HG03175 (cell line): ENCODE results near the gene GRM5.

Source experiments
- ATAC-seq: cut with Tn5 transposase; IDR thresholded peaks from one replicate; pipeline ENCODE4 v1.9.1; 2021; ENCODE audit warnings: mild to moderate bottlenecking, moderate library complexity; ENCODE audit not compliant: unreplicated experiment

Gene GRM5

GRCh38 chr11:88623531-88623930 lies 442.3 kb downstream of the GRM5 start:
- no peak for ATAC-seq

GRCh38 chr11:88620568-88621130 lies 445.1 kb downstream of the GRM5 start:
- no peak for ATAC-seq

DNA sequence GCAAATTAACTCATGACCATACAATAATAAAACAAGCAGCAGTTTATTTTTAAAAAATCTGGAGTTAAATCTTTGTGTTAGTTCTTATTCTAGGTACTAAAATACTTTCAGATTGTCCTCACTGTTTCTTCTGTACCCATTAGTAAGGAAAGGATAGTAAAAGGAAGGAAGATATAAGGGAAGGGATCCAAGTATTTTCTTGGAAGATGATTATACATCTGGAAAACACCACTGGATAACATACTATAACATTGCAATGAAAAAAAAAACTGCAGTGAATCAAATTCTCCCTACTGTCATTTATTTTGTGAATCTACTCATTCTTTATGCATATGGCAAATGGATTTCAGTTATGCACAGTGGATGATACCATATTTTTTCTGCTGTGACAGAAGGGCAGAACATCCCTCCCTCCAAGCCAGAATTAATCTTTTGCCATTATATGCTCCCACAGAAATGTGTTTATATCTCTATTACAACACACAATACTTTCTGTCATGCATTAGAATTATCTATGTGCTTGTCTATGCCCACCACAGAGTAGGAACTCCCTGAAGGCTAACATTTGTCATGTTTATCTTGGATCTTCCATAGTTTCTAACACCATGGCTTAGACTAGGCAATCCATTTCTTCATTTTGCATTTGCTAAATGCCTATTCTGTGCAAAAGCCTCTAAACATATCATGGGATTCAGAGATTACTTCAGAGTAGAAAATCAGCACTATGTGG lies 446.0 kb downstream of the GRM5 start:
- no peak for ATAC-seq

GRCh38 chr11:88619071-88619425 lies 446.7 kb downstream of the GRM5 start:
- ATAC-seq, result no peak

DNA sequence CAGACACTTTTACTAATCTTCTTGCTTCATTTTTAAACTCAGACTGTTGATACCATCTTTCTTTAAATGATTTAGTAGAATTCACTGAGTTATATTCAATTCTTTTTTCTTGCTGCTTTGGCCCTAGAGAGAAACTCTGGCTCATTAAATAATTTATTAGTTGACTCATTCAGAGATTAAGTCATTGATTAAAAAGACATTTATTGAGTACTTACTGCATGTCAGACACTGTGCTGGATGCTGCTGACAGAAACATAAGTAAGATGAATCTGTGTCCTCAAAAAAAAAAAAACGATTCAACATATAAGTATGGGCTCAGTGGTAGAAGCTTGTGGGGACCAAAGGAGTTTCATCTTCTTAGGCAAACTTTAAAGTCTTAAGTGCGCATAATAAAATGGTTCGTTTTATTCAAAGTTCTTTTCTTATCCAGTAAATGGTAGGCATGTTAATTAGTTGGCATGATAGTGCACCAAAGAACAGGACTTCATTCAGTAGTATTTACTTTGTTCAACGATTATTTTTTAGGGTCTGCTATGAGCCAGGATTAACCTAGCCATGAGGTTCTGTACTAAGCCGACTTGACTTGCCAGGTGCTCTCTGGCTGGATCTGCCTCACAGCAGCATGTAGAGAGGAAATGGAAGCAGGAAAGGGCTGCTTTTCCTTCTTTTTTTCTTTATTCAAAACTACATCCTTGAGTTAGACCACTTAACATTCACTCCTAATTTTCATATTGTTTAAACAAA lies 447.3 kb downstream of the GRM5 start:
- no peak for ATAC-seq

DNA sequence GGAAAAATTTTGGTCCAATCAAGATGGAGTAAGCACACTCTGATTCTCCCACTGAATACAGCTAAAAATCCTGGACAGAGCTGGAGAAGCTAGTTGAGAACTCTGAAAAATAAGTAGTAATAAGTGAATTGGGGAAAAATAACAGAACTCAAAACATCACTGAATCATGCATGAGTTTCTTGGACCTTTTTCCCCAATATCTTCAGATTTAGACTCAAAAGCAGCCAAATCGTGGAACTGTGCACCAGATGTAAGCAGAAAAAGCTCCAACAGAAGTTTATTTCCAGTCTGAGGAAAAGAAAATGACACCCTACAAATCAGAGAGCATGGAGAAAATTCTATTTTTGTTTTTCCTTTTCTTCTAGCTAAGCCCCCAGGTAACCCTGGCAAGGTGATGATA lies 448.6 kb downstream of the GRM5 start:
- no peak for ATAC-seq

- ATAC-seq, result no peak
Measured at GRCh38 chr11:88604260-88604659, 461.5 kb downstream of the GRM5 start.

DNA sequence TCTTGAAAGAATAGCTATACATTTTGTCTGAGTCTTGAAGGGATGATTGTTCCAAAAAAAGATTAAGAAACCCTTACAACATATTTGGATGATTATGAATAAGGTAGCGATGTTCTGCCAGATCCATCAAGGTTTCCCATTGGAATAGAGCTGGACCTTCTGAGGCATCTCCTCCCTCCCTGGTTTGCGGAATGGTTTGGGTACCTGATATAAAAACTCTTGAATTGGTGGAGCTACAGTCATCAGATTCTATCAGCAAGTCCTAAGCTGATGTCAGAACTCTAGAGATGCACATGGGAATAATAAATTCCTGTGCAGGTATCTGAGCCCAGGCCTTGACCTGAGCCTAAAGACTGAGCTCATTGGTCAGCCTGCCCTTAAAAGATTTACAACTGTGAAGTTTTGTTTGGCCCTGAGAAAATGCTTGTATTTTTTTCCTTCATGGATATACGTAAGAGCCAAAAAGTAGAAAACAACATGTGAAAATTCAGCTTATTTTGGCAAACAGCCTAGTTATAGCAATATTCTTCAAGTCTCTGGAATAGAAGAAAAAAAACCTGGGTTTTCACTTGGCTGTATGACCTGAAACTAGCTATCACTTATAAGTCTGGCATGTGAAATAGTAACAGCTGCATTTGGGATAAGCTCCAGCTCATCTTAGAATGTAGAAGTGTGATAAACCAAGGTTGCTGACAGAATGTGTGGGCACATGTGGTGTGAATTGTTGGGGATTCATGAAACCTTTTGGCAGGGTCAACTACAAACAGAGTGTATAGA lies 462.5 kb downstream of the GRM5 start:
- no peak for ATAC-seq

GRCh38 chr11:88597387-88597786 lies 468.4 kb downstream of the GRM5 start:
- ATAC-seq, result no peak

DNA sequence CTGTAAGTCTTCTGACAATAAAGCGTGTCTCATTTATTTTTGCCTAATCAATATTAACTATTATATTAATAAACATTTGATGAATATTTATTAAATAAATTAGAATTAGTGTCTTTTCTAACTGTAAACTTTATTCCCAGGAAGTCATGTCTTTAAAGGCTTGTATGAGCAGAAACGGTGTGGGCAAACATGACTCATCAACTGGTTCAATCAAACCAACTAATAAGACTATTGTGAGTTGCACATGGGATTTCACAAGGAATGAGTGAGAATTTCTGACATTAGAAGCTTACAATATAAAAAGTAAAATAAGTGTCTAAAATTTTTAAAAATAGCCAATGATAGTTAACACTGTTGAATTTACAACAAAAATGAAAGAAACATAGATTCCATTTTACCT lies 469.0 kb downstream of the GRM5 start:
- ATAC-seq, result no peak

- no peak for ATAC-seq
Measured at GRCh38 chr11:88594274-88594950, 471.4 kb downstream of the GRM5 start.

GRCh38 chr11:88590361-88590760 lies 475.4 kb downstream of the GRM5 start:
- ATAC-seq, result no peak

GRCh38 chr11:88583251-88583650 lies 482.5 kb downstream of the GRM5 start:
- no peak for ATAC-seq

- ATAC-seq, result no peak
Measured at GRCh38 chr11:88579466-88579865, 486.3 kb downstream of the GRM5 start.

DNA sequence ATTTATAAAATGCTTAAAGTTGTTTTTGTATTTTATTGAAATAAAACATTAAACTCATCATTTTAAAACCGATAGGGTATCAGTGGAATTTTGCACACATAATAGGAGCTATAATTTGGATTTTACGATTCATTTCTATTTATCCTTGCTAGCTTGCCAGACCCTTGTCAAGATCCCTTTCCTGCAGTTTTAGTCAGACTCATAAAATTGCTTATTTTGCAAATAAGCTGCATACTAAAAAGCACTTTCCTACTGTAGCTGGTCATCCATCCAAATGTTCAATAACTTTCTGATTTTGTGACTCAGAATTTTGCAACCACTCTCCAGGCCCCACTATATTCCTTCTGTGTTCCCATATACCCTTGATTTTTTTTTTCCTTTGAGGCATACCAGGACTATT lies 489.0 kb downstream of the GRM5 start:
- ATAC-seq, result no peak

GRCh38 chr11:88575916-88576315 lies 489.9 kb downstream of the GRM5 start:
- no peak for ATAC-seq

GRCh38 chr11:88569342-88569741 lies 496.4 kb downstream of the GRM5 start:
- ATAC-seq, result no peak

GRCh38 chr11:88555829-88556202 lies 510.0 kb downstream of the GRM5 start:
- ATAC-seq, result no peak

DNA sequence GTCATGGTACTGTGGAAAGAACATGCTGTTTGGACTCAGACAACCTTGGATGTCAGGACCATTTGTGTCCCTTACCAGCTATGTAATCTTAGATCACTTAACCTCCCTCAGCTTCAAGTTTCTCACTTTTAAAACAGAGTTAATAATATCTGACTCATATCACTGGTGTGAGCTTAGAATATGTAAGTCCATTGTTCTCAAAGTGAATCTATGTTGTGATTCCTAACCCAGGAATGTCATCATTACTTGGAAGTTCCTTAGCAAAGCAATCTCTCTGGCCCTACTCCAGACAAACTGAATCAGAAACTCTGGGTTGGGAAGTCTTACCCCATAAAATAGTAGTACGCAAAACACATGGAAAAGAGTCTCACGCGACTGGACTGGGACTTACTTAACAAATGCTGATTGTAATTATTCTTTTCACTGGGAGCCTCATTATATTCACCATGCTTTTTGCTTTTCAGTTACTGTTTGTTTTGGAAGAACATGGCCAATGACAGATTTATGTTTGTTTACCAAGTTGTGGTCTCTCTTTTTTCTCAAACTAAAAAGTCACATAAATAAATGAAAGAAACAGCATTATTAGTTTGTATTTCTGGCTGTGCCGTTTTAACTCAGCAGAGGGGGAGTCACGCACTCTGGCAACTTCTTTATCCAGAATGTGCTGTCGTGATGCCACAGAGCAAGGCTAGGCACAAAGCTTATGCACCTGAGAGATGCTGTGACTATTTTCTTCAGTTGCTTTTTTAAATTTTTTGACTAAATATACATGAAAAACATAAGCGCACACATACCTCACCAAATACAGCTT lies 510.6 kb downstream of the GRM5 start:
- ATAC-seq, result no peak

DNA sequence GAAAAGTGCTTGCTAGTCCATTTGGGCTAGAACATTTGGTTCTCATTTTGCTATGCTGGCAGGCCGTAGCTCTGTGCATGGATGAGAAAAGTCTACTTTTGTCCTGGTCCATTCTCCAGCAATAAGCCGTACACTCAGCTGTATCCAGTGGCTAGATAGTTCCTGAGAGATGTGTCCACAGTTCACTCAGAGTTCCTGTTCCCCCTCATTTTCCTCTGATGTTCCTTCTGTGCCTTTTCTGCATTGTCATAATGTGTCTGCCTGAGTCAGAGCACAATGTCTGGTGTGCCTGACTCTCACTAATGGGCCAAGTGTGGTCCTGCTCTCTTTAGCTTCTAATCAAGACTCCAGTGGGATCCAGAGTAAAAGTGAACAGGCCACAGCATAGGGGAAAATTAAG lies 512.6 kb downstream of the GRM5 start:
- ATAC-seq, result no peak
